ENCODE measurements around the gene KRTAP24-1. TPM values are rescaled to one million over a fixed set of nuclear protein-coding genes. Genes with fewer than 3 reads are reported as not detected.

Gene KRTAP24-1
- not detected in 2 replicates for polyA plus RNA-seq (2011; rRNA removed)
- not detected in 2 replicates for polyA minus RNA-seq (2011; rRNA and poly(A)+ RNA removed)

- no peak for DNase-seq (ENCODE audit: low read depth)
- POLR2A ChIA-PET, result no interaction called here
- no peak for TF ChIP-seq CTCF (IDR thresholded peaks at IDR 0.05; ENCODE audit: insufficient read depth, low read depth, low read length)
Measured at GRCh38 chr21:30282850-30283249, at the start of gene KRTAP24-1. KRTAP24-1 (minus strand) TSS chr21:30282950; CDS start chr21:30282932, 18 bp downstream.

GRCh38 chr21:30329203-30329875 is 46.6 kb upstream of the KRTAP24-1 start:
- no peak for TF ChIP-seq CTCF (IDR thresholded peaks at IDR 0.05; ENCODE audit: insufficient read depth, low read depth, low read length)
- ChIA-PET POLR2A (no interaction called here), CTCF (interaction anchor here (1.2 kb wide), 1 partner anchor 12 kb away, joined by 4 read pairs; no protein-coding TSS in a partner anchor)
- no peak for DNase-seq (ENCODE audit: low read depth)
- H3K27me3 ChIP-seq (ENCODE audit: control insufficient read depth, insufficient read depth, low read length), result no peaks in the 10 kb centered on the region
- no peaks in the 10 kb centered on the region for H3K36me3 ChIP-seq (ENCODE audit: control insufficient read depth, insufficient read depth, low read length)
- H3K4me3 ChIP-seq (ENCODE audit: low read depth, low read length), result no peak overlapping the region

More at GRCh38 chr21:30282850-30283249, at the start of gene KRTAP24-1:
- H3K27me3 ChIP-seq (ENCODE audit: control insufficient read depth, insufficient read depth, low read length), result no peaks in the 10 kb centered on the region
- CTCF ChIA-PET, result no interaction called here
- H3K4me3 ChIP-seq (ENCODE audit: low read depth, low read length), result no peak within 1 kb of the TSS
- H3K36me3 ChIP-seq (ENCODE audit: control insufficient read depth, insufficient read depth, low read length), result no peaks in the 10 kb centered on the region

GRCh38 chr21:30326390-30326789 is 43.6 kb upstream of the KRTAP24-1 start:
- Histone ChIP-seq H3K27me3 (ENCODE audit: control insufficient read depth, insufficient read depth, low read length) (no peaks in the 10 kb centered on the region), H3K4me3 (ENCODE audit: low read depth, low read length) (no peak overlapping the region), H3K36me3 (ENCODE audit: control insufficient read depth, insufficient read depth, low read length) (no peaks in the 10 kb centered on the region)
- no peak for TF ChIP-seq CTCF (IDR thresholded peaks at IDR 0.05; ENCODE audit: insufficient read depth, low read depth, low read length)
- ChIA-PET CTCF (no interaction called here), POLR2A (no interaction called here)
- no peak for DNase-seq (ENCODE audit: low read depth)

GRCh38 chr21:30320215-30320614 is 37.5 kb upstream of the KRTAP24-1 start, which contains the start of gene KRTAP26-1:
KRTAP26-1 (minus strand) TSS chr21:30320315; CDS start chr21:30320035, 280 bp downstream.
- DNase-seq (ENCODE audit: low read depth), result no peak
- Histone ChIP-seq H3K4me3 (ENCODE audit: low read depth, low read length) (no peak within 1 kb of the TSS), H3K36me3 (ENCODE audit: control insufficient read depth, insufficient read depth, low read length) (no peaks in the 10 kb centered on the region), H3K27me3 (ENCODE audit: control insufficient read depth, insufficient read depth, low read length) (no peaks in the 10 kb centered on the region)
- ChIA-PET CTCF (no interaction called here), POLR2A (no interaction called here)
- TF ChIP-seq CTCF (IDR thresholded peaks at IDR 0.05; ENCODE audit: insufficient read depth, low read depth, low read length), result no peak

- Histone ChIP-seq H3K4me3 (ENCODE audit: low read depth, low read length) (no peak overlapping the region), H3K36me3 (ENCODE audit: control insufficient read depth, insufficient read depth, low read length) (no peaks in the 10 kb centered on the region), H3K27me3 (ENCODE audit: control insufficient read depth, insufficient read depth, low read length) (no peaks in the 10 kb centered on the region)
- CTCF ChIA-PET, result no interaction called here
- DNase-seq (ENCODE audit: low read depth), result no peak
- POLR2A ChIA-PET, result no interaction called here
- TF ChIP-seq CTCF (IDR thresholded peaks at IDR 0.05; ENCODE audit: insufficient read depth, low read depth, low read length), result no peak
Measured at GRCh38 chr21:30315701-30316100, 33.0 kb upstream of the KRTAP24-1 start.
